C4-2B (cell line): ENCODE measurements around the gene AAR2.

Experiments
- ZFX ChIP-seq: fragments of 450-650 bp; IDR thresholded peaks from 2 replicates; pipeline ENCODE4 v1.6.1; 2017
- TF ChIP-seq, protein P1 (sequence below): fragments of 450-650 bp; conservative IDR thresholded peaks from 2 replicates; pipeline ENCODE4 v1.5.1; 2017; ENCODE audit warnings: mild to moderate bottlenecking

- TF ChIP-seq, protein P1, sequence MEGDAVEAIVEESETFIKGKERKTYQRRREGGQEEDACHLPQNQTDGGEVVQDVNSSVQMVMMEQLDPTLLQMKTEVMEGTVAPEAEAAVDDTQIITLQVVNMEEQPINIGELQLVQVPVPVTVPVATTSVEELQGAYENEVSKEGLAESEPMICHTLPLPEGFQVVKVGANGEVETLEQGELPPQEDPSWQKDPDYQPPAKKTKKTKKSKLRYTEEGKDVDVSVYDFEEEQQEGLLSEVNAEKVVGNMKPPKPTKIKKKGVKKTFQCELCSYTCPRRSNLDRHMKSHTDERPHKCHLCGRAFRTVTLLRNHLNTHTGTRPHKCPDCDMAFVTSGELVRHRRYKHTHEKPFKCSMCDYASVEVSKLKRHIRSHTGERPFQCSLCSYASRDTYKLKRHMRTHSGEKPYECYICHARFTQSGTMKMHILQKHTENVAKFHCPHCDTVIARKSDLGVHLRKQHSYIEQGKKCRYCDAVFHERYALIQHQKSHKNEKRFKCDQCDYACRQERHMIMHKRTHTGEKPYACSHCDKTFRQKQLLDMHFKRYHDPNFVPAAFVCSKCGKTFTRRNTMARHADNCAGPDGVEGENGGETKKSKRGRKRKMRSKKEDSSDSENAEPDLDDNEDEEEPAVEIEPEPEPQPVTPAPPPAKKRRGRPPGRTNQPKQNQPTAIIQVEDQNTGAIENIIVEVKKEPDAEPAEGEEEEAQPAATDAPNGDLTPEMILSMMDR, result no peak
- no peak for TF ChIP-seq ZFX
These were observed 16.8 kb downstream of the AAR2 start for GRCh38 chr20:36253036-36253435.
